GM19455 (cell line): ENCODE measurements around the gene CADPS.

Experiments
- ATAC-seq: cut with Tn5 transposase; IDR thresholded peaks from one replicate; pipeline ENCODE4 v1.9.1; 2021; ENCODE audit not compliant: unreplicated experiment

Gene CADPS

DNA sequence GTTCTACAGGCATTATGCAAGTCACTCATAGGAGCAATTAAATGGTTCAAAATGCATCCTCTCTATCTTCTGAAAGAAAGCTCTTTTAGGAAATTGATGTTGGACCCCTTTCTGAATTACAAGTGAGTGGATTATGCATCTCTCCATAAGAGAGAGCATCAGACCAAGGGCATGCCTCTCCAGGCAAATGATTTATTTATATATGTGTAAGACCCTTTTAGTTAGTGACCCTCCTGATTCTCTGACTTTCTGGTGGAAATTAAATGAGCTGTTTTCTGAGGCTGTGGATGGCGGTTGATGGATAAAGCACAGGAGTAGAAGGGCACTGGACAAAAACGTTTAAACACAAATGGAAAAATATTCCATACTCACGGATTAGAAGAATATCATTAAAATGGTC lies 62.6 kb downstream of the CADPS start:
- no peak for ATAC-seq

DNA sequence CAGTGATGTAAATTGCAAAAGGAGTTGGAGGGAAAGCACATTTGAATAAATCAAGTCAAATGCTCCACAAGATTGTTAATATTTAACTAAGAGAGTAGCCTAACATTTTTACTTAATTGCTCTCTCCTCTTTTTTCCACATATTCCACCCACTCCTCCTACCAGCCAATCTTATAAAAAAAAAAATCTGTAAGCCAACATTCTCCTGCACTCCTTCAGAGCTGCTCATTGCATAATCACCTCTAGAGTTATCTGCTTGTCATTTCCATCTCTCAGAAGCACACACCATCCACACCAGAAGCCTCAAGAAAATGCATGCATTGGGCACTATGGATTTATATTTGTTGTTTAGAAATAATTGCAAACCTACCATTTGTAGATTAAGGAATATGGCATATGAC lies 64.1 kb downstream of the CADPS start:
- no peak for ATAC-seq

DNA sequence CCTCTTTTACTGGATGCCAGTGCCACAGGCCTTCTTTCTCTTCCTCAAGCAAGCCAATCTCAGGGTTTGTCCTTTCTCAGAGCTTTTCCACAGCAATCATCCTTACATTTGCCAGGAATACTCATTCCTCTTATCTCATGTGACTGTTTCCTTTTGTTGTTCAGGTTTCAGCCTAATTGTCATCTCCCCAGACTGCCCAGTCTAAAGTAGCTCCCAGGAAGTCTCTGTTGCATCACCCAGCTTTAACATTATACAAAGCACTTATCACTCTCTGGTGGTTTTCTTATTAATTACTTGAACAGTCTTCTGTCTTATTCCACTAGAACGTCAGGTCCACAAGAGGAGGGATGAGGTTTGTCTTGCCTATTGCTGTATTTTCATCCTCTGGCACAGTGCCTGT lies 65.8 kb downstream of the CADPS start:
- ATAC-seq: no peak

DNA sequence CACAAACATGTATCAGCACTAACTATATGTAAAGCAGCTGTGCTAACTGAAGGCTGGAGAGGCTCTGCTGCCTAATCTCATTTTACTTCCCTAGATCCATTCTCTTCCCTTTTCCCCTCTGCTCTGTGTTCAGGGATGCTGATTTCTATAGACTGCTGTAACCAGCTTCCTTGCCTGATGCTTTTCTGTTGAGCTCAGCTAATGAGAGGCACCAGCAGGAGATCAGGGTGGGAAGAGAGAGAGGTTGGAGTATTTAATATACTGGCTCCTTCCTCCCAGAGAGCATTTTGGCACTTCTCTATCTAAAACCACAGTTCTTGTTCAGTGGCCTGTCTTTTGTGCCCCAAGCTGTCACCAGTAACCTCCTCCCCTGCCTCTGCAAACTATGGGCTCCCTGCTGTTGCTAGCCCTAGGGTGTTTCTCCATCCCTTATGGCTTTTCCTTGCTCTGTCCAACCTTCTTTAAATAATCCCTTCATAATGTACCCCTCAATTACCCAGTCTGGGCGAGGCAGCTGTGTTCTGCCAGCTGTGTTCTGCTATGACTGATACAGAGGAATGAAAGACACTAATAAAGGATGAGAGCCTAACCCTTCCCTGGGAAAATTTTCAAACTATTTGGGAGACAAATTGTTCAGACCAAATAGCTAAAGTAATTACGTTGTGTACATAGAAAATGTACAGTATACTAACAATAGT lies 69.5 kb downstream of the CADPS start:
- ATAC-seq: no peak

DNA sequence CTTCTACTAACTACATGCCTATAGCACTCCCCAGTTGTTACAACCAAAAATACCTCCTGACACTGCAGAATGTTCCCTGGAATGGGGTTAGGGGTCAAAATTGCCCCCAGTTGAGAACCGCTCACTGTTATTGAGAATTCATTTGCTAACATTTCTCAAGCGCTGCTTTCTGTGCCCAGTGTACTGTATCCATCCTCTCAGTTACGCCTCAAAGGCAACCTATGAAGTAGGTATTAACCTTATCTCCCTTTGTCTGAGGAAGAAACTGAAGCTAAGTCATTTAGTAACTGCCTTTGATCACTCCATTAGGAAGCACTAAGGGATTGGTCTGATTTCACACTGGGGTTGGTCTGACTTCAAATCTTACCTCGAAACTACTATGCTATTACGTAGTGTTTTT lies 70.1 kb downstream of the CADPS start:
- no peak for ATAC-seq

DNA sequence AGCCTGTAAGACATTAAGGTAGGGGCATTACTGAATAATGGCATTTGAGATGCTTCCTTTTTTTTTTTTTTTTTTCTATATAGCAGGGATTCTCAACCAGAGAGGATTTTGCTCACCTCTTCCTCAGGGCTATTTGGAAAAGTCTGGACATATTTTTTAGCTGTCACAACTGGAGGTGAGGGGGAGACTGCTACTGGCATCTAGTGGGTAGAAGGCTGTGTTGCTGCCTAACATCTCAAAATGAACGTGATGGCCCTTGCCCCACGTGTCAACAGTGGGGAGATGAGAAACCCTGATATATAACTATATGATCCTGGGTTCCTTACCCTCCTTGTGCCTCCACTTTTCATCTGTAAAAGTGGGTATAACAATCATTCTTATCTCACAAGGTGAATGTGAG lies 71.9 kb downstream of the CADPS start:
- ATAC-seq: no peak

DNA sequence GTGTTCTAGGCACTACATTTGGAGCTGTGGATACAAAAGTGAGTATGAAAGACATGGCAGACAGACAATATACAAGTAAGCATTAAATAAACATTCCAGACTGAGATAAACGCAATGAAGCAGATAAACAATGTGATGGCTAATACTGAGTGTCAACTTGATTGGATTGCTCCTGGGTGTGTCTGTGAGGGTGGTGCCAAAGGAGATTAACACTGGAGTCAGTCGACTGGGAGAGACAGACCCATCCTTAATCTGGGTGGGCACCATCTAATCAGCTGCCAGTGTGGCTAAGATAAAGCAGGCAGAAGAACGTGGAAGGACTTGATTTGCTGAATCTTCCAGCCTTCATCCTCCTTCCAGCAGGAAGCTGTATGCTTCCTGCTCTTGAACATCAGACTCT lies 77.2 kb downstream of the CADPS start:
- ATAC-seq: no peak

DNA sequence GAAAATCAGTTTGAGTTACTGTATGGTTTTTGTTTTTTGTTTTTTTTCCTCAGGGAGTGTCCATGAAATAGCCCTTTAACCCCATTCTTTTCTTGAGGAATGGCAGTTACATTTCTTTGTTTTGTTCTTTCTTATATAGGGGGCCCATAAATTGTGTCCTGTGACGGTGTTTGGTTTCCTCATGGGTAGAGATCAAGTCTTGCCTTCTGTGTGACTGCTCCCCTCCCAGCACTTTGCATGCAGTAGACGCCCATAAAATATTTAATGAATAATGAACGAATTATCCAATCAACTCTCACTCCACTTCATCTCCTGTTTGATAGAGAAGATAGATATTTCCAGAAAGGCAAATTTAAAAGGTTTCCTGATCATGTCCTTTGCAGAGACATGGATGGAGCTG lies 78.1 kb downstream of the CADPS start:
- ATAC-seq: no peak

DNA sequence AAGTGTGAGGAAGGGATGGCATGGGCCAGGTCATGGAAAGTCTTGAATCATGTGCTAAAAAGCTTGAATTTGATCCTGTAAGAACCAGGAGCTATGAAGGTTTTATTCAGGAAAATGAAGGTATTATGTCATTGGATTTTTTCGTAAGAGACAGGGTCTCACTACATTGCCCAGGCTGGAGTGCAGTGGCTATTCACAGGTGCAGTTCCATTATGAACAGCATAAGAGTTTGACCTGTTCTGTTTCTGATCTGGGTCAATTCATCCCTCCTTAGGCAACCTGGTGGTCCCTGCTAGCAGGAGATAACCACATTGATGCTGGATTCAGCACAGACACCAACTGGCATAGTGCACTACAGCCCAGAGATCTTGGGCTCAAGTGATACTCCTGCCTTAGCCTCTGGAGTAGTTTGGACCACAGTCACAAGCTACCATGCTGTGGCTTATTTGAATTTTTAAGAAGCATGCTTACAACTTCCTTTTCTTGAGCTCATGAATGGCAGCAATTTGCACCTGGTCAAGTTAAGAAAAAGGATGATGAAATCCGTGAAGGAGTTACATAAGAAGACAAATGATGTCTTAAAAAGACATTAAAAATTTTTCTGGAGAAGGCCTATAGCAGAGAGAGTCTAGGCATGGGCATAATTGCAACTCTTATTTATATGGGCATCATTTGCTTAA lies 79.1 kb downstream of the CADPS start:
- no peak for ATAC-seq

DNA sequence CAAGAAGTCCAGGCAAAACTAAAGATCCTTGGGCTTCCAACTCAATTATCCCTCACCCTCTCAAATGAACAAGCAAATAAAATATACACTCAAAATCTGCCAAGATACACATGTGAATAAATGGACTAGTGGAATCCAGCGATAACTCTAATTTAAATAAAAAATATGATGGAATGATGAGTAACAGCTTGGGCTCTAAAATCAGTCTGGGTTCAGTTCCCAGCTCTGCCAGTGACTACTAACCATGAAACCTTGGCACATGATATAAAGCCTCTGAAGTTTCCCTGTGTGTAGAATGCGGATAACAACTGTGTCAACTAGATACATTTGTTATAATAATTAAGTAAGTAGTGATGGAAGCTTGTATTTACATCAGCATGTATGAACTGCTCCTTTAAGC lies 81.3 kb downstream of the CADPS start:
- no peak for ATAC-seq

DNA sequence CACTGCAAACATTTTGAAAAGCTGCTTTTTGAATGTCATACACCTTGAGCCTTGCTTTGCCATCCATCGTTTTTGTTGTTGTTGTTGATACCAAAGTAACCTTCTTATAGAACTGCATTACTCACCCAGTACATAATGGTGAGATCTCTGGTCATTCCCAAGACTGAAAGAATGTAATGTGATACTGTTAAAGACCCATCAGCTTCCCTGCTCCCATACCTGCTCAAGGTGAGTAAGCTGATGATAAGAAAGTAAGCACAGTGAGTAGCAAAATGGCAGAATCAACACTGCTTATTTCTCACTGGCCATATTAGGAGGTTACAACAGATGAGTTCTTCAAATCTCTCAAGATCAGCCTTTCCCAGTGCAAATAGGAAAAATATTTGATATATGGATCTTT lies 89.8 kb downstream of the CADPS start:
- no peak for ATAC-seq

DNA sequence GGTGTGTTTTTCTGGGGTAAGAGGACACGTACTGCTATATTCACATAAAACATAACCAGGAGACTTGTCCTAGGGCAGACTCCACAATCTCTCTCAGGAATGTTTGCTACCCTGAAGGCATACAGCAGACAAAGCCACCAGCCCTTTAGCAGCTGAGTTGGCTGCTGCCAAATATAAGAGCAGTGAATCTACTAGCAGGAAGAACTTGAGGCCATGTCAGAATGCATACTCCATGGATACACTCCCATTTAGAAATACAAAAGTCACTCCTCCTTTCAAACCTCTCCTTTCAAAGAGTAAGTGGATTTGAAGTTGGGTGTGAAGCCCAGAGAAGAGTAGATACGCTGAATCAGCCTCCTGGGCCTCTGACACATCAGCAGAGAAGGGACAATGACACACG lies 94.1 kb downstream of the CADPS start:
- no peak for ATAC-seq

DNA sequence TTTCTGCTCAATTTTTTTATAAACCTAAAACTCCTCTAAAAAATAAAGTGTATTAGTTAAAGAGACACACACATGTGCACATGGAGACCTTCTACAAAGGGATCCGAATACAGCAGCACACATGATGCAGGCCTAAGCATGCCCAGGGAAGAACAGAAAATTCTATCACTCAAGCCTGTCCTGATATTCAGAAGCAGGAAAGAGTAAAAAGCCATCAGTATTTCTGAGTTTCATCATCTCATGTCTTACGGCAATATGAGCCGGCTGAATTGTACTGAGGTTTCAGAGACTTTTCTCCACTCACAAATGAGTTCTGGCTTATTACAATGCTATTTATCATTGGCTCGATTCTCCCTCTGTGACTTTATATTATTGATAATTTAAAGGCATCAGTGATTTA lies 97.5 kb downstream of the CADPS start:
- ATAC-seq: no peak

DNA sequence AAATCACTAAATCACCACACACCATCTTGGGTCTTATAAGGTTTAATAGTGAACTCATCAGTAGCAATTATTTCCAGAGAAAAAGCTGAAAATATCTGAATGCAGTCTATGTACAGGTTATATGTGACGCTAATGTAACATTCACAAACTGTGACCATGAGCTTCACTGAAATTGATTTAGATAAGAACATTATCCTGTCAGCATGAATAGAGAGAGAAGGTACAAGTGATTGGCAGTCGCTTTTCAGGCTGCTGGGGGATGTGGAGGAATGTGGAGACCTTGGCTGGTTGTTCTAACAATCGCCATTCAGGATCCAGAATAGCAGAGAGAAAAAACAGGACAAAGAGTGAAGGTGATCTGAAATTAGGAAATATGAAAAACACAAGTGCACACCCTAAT lies 98.1 kb downstream of the CADPS start:
- ATAC-seq: no peak

DNA sequence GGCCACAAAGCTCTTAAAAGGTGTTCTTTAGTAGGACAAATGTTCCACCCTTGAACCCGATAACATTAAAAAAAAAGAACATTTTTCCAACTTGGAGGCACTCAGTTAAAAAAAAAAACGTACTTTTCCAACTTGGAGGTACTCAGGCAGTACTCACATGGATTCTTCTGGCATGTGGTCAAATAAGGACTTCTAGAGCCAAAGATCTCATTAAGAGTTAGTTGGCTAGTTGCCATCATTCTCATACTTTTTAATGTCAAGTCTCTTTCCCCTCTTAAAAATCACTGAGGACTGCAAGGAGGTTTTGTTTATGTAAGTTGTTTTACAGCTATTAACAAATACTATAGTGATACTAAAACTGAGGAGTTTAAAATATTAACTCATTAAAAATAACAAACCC lies 101.0 kb downstream of the CADPS start:
- no peak for ATAC-seq

DNA sequence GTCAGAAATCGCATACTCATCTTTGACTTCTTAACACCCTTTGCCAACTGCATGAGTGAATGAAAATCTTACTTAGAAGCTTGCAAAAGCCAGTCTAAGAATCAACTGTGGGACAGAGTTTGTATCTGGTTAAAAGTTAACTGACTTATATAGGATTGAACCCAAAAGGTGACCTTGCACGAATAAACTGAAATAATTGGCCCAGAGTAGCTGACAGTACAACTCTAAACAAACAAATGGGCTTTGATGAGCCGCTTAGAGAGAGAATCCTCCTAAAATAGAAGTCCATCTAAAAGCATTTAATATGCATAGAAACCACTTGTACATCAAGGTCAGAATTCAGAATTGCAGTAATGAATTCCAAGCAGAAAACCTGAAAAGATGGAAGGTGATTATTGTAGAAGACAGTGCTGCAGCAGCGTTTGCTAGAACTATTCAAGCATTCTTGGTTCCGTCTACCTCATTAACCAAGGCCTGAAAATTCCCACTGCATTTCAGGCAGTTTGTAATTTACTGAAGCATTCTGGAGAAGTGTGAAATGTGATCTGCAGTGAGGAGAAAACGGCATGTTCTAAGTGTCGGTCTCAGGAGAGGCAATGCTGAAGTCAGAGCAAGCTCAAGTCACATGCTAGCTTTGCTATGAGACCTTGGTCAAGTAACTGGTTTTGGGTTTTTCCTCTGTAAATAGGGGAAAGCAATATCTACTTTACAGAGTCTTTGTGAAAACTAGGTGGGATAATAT lies 103.7 kb downstream of the CADPS start:
- no peak for ATAC-seq

DNA sequence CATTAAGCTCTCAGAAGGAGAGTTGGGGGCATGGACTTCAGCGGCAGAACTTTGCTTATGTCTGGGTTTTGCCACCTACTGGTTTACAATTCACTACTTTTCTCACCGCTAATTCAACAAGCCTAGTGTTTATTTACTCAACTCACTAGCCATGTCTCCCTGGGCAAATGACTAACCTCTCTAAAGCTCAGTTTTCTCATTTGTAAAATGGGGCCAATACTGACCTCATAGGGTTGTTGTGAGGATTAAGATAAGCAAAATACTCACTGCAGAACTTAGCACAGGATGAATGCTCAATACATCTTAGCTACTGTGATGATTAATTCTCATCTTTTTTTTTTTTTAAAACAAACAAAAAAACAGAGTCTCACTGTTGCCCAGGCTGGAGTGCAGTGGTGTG lies 106.3 kb downstream of the CADPS start:
- ATAC-seq: no peak

DNA sequence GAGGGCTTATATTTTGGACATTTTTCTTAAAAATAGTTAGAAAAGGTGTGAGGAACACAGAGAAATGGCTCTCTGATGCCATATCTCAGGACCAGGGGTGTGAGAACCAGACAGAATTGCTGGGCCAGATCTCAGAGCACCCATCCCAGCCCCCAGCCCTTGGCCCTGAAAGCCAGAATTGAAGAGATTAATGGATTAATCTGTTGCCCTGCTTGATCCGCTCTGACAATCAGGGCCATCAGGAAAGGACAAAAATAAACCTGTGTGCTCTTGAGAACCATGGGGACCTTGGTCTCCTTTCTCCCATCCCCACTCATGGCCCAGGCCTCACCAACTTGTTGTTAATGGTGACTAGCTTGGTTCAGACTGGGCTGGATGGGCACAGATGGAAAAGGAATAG lies 113.5 kb downstream of the CADPS start:
- ATAC-seq: no peak

DNA sequence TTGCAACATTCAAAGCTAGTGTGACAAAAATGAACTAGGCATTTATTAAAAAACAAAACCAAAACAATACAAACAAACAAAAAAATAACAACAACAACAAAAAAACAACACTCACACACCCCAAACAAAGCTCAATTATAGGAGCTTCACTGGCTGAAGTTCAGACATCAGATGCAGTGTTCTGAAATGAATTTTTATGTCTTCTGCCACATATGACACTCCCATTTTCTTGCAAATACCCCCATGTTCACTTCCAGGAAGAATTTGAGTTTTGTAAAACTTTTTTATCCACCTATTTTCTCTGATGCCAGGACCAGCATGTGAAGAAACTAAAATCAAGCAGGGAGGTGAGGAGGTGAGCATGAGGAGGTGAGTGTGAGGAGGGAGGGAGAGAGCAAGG lies 113.9 kb downstream of the CADPS start:
- ATAC-seq: no peak

DNA sequence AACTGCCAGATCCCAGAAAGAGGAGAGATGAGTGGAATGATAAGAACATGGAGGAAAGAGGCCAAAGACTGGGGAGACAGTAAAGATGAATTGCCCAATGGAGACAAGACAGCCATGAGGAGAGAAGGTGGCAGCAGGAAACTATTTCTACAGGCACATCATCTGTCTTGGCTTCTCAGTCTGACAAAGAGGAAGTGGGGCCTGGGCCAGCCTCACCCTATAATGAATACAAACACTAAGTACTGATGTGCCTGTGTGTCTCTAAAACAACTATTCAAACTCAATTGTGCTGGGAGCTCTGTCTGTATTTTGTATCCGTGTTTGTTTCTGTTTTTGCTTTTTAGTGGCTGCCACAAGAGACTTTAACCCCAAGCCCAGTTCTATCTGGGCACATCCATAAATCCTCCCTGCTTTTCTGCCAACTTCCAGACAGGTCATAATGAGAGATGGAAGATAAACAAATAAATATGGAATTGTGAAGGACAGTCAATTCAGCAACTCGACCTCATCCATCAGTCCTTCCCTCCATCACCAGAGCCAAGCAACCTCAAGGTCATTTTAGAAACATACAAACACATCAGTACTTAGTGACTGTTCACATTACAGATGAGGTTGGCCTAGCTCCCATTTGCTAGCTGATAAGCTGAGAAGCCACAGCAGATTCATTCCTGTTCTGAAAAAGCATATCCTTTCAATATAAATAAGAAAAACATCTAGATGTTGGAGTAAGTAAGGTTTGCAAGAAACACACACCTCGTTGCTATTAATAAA lies 116.7 kb downstream of the CADPS start:
- ATAC-seq: no peak

DNA sequence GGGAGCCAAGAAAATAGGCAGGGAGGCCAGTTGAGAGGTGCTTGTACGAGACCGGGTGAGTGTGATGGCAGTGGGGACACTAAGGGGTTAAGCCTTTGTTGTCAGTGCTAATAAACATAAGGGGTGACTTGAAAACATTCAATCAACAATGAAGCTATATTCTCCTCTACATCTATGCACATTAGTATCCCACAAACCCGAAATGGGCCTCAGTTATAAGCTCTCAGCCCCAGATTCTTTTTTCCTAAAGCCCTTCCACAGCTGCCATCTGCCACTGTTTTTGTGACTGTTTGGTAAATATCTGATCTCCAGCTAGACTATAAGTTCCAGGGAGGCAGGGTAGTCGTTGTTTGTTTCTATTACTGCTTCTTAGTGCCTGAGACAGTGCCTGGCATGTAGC lies 118.2 kb downstream of the CADPS start:
- no peak for ATAC-seq

DNA sequence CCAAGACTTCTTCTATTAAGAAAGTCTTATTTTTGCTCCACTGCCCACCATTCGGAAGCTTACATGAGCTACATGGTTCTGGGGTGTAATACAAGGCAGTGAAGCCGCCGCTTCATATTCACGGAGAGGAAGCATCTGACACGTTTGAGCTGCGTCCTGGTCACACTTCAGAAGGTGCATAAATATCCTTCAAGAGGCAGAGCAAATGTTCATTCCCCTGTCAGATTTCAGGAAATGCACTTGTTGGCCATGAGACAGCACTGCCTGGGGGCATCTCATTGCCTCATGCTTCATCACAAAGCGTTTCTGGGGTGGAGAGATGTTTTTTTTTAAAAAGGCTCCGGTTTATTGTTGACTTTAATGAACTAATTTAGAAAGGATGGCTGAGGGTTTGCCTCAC lies 119.9 kb downstream of the CADPS start:
- no peak for ATAC-seq
